NOMO-1 (cell line): ENCODE data around the gene MOSPD2.

Experiments
- DNase-seq, 2 experiments: peaks; one replicate each; lab custom pipeline; 2025; ENCODE audit not compliant: unreplicated experiment in 2 of 2; lab: John Stamatoyannopoulos, UW

MOSPD2 gene

GRCh38 chrX:14913241-14913640, 40.0 kb downstream of the MOSPD2 start:
- no peak for DNase-seq

GRCh38 chrX:14915596-14915995, 42.4 kb downstream of the MOSPD2 start:
- no peak for DNase-seq

- no peak for DNase-seq
These were observed 42.9 kb downstream of the MOSPD2 start for GRCh38 chrX:14916017-14916674.

- no peak for DNase-seq
These were observed 46.2 kb downstream of the MOSPD2 start for GRCh38 chrX:14919407-14919806.

DNA sequence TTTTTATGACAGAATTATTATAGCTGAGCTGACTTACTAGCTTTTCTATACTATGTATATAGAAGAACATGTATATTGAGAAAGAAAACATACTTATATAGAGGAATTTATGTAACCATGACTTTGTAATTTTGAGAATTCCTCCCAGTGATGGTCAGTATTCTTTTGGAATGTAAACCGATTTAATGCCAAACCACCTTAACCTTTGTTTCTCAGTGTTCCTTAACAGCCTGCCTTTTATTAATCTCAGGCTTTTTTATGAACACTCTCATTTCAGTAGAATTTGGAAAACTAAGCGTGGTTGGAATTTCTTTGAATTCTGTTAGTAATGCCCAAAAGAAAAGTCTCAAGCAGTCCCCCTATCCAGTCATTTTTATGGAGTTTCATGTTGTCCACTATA, 47.0 kb downstream of the MOSPD2 start:
- DNase-seq, result no peak

DNA sequence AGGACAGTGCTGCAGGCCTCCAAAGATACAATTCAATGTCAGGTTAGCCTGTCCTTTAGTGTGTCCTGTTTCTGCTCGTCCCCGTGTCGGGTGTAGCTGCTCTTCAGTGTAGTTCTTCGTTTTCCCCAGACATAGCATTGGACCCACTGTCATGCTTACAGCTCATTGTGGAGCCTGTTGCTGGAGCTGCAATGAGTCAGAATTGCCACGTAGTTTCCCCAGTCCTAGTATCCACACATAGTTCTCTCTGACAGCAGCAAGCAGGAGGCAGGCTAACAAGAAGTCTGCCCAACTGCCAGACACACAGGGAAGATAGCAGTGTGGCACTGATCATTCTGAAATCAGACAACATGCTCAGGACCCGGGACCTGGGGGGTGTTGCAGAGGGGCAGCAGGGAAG, 49.2 kb downstream of the MOSPD2 start:
- DNase-seq, result no peak

DNA sequence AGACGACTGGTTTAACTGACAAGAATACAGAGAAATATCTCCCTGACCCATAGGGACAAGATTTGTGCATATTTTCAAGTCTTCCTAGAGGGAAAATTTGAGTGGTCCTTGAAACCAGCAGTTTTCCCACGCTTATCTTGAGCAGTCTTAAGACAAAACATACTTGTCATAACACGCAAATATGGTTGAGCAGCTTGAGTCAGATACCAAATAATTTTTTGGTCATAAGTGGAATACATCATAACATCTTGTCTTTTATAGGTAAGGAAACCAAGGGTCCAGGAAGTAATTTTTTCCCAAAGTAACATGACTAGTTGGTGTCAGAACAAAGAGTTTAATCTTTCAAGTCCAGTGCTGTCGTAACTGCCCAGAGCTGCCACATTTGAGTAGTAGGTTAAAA, 50.5 kb downstream of the MOSPD2 start:
- no peak for DNase-seq

DNA sequence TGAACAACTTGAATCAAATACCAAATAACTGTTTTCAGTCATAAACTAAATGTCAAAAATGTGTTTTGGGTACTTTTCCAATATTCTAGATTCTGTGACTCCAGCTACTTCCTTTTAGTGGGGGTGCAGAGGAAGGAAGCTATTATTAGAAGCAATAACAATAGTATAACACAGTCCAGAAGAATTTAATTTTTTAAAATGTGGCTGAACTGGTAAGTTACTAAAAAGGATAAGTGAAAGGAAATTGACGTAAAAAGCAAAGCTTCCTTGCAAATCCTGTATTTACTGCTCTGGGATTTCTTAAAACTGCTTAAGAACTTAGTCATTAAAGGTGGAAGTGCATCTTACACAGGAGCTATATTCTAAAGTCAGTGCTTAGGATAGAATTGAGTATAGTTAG, 53.2 kb downstream of the MOSPD2 start:
- DNase-seq, result no peak

DNA sequence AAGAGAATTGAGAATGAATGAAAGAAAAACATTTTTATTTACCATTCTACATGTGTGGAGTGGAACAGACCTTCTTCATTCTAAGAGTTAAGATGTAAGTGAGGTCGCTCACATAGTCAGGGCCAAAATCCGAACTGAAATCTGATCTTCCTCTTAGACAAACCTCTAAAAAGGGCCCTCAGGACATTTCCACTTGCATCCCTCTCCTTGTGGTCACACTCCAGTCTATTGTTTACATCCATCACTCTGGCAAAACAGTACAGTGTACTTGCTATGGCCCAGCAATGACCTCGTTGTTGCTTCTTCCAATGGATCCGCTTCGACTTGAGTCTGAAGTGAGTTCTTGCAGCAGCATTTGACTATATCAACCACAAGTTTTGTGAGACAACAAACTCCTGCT, 54.2 kb downstream of the MOSPD2 start:
- no peak for DNase-seq

DNA sequence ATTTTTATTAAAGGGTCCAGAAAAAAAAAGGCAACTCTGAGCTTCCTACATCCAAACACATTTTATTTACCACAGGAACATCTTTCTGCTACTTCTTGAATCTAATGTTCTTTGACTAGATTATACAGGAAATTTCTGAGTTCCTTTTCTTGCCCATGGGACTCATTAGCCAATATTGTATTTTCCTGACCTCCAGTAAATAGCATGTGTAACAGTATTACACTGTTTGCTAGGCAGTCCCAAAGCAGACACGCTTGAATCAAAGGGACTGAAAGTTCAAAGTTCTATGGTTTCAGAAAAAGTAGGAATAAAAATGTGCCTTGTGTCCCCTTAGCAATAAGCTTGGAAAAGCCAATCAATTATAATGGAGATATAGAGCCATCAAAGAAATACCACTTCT, 57.4 kb downstream of the MOSPD2 start:
- no peak for DNase-seq

DNA sequence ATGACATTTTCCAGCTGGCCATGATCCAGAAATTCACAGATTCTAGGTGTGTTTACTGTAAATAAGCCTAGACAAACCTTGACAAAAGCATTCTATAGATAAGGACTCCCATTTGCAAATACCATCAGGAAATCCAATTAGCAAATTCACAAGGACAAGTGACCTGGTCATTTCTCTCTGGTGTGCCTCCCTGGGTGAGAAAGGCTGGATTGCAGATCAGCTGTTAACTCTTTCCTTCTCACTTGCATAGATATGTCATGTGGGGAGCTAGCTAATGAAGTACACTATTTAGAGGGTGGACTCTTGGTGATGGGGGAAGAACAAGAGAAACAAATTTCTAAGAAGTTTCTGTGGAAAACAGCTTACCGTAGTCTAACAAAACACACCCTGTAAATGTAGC, 58.9 kb downstream of the MOSPD2 start:
- no peak for DNase-seq

GRCh38 chrX:14934423-14934822, 61.2 kb downstream of the MOSPD2 start:
- DNase-seq, result no peak

DNA sequence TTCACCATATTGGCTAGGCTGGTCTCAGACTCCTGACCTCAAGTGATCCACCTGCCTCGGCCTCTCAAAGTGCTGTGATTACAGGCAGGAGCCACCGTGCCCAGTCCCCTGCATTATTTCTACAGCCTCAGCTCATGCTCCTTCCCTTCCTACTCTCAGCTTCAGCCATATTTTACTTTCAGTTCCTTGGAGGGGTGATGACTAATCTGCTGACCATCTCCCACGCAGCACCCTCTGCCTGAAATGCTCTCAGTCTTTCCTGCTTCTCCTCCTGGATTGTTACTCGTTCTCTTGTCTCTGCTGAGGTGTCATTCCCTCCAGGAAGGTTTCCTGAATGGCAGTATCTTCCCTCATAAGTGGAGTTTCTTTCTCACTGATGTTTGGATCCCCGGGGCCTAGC, 63.3 kb downstream of the MOSPD2 start:
- peak in 1 of 2 experiments; percentile 28 for DNase-seq

GRCh38 chrX:14939644-14940043, 66.4 kb downstream of the MOSPD2 start:
- DNase-seq, result no peak

- no peak for DNase-seq
These were observed 68.1 kb downstream of the MOSPD2 start for GRCh38 chrX:14941301-14941700.

DNA sequence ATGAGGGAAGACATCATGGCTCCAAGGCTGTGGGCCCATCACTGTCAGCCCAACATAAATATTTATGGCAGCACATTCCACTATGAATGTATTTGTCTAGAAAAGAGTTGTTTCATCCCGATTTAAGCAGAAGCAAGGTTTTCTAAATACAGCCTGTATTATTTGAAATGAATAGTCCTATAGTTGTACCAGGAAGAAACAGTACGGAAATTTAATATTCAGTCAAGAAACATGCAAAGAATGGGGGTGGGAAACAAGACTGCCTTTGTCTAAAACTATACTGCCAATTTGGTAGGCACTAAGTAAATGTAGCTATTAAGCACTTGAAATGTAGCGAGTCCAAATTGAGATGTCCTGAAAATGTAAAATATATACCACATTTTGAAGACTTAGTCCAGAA, 69.1 kb downstream of the MOSPD2 start:
- no peak for DNase-seq

DNA sequence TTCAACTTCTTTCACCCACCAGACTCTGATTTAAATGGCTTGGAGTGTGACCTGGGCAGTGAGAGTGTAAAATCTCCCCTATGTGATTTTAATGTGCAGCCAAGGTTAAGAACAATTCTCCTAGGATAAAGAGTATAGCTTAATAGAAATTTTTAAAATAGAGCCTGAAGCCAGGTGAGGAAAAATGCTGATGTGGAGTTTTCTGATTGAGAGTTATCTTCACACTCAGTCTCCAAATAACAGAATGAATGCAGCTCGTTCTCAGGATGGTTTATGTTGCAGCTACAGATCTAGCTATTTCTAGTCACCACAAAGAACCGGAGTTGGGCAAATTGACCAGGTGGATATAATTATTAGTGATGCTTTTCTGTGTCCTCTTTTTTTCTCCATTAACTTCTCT, 70.7 kb downstream of the MOSPD2 start:
- no peak for DNase-seq

- DNase-seq, result no peak
These were observed 73.5 kb downstream of the MOSPD2 start for GRCh38 chrX:14946606-14947155.

- no peak for DNase-seq
These were observed 75.5 kb downstream of the MOSPD2 start for GRCh38 chrX:14948691-14949090.

- DNase-seq, result no peak
These were observed 83.8 kb downstream of the MOSPD2 start for GRCh38 chrX:14956813-14957582.

DNA sequence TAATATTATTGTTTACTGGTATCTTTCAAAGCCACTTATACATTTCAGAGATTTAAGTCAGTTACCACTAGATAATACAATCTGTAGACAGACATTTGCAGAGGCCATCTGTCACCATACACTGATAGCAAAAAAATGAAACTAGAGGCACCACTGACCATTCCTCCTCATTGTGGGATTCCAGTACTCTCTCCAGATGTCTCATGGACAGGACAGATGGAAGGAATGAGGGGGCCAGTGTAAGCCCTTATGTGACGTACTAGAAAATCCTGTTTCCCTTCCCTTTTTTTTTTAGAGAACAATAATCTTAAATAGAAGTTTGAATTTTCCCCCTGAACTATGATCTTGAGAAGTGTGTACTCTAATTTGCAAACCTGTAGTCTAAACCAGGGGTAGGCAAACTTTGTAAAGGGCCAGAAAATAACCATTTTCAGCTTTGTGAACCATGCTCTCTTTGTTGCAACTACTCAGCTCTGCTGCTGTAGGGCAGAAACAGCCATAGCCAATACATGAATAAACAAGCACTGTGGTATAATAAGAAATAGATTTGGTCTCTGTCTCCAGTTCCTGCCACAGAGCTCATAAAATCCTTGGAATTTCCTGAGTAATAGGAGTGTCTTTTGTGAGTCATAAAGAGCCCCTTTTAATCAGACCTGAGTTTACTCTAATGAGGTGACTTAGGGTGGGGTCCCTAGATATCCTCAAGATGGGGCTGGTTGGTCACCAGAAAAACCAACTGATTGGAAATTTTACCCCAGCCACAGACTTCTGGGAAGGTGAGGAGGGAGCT, 90.4 kb downstream of the MOSPD2 start:
- no peak for DNase-seq
